ENCODE measurements around the gene SERPINB5.

Gene SERPINB5

GRCh38 chr18:63488160-63488559 is 11.4 kb downstream of the SERPINB5 start:
- Histone ChIP-seq H3K4me1 (ENCODE audit: control insufficient read depth, insufficient read depth, low read depth, low read length) (no peaks in the 10 kb centered on the region), H3K36me3 (ENCODE audit: control insufficient read depth in 1 of 2, insufficient read depth in 2 of 2, low read depth in 1 of 2, low read length in 2 of 2) (no peaks in the 10 kb centered on the region), H3K18ac (ENCODE audit: low read depth in 1 of 2, low read length in 2 of 2) (no peak overlapping the region), H3K9ac (ENCODE audit: low read length) (no peak overlapping the region), H3K79me1 (replicated peaks; ENCODE audit: low read length, poor library complexity, severe bottlenecking) (no peaks in the 10 kb centered on the region), H2AFZ (ENCODE audit: low read depth, low read length) (no peak overlapping the region), H3K14ac (ENCODE audit: low read length in 2 of 2) (no peak overlapping the region), H3K4ac (ENCODE audit: low read depth in 1 of 2, low read length in 2 of 2) (no peak overlapping the region), H4K91ac (ENCODE audit: low read length) (no peak overlapping the region), H3K4me2 (ENCODE audit: low read length, poor library complexity, severe bottlenecking) (no peak overlapping the region), H2BK120ac (ENCODE audit: low read depth, low read length) (no peak overlapping the region), H2BK5ac (ENCODE audit: low read depth, low read length, poor library complexity, severe bottlenecking) (no peak overlapping the region), H2BK12ac (ENCODE audit: low read length in 2 of 2) (no peak overlapping the region), H3K27me3 (ENCODE audit: control insufficient read depth in 1 of 2, insufficient read depth in 1 of 2, low read length in 2 of 2) (peaks cover 8 to 9% of the 10 kb centered on the region in 2 experiments), H3K27ac (ENCODE audit: low read length, poor library complexity, severe bottlenecking) (no peak overlapping the region), H3K23ac (ENCODE audit: low read length in 2 of 2) (no peak overlapping the region), H4K8ac (ENCODE audit: low read length) (no peak overlapping the region), H3K9me3 (ENCODE audit: control insufficient read depth, low read length) (no peaks in the 10 kb centered on the region), H2AK5ac (ENCODE audit: low read length, severe bottlenecking) (no peak overlapping the region), H2BK15ac (ENCODE audit: low read depth, poor library complexity, severe bottlenecking) (no peak overlapping the region), H3K4me3 (ENCODE audit: insufficient read depth in 1 of 2, low read depth in 1 of 2, low read length in 2 of 2) (no peak overlapping the region)
- 69% methylated on average over 2 of the region's 2 CpGs for WGBS
- no peak for DNase-seq

GRCh38 chr18:63492851-63493250 is 16.1 kb downstream of the SERPINB5 start:
- no peak overlapping the region for H3K4me2 ChIP-seq (ENCODE audit: low read length, poor library complexity, severe bottlenecking)
- no peak overlapping the region for H2AK5ac ChIP-seq (ENCODE audit: low read length, severe bottlenecking)
- no peak overlapping the region for H3K18ac ChIP-seq (ENCODE audit: low read depth in 1 of 2, low read length in 2 of 2)
- H4K91ac ChIP-seq (ENCODE audit: low read length), result no peak overlapping the region
- H3K4me1 ChIP-seq (ENCODE audit: control insufficient read depth, insufficient read depth, low read depth, low read length), result no peaks in the 10 kb centered on the region
- H3K14ac ChIP-seq (ENCODE audit: low read length in 2 of 2), result no peak overlapping the region
- H2BK12ac ChIP-seq (ENCODE audit: low read length in 2 of 2), result no peak overlapping the region
- H2BK120ac ChIP-seq (ENCODE audit: low read depth, low read length), result no peak overlapping the region
- WGBS, result 90% methylated on average over 3 of the region's 3 CpGs
- no peaks in the 10 kb centered on the region for H3K36me3 ChIP-seq (ENCODE audit: control insufficient read depth in 1 of 2, insufficient read depth in 2 of 2, low read depth in 1 of 2, low read length in 2 of 2)
- no peak for DNase-seq
- H3K9ac ChIP-seq (ENCODE audit: low read length), result no peak overlapping the region
- no peaks in the 10 kb centered on the region for H3K9me3 ChIP-seq (ENCODE audit: control insufficient read depth, low read length)
- no peak overlapping the region for H2BK15ac ChIP-seq (ENCODE audit: low read depth, poor library complexity, severe bottlenecking)
- no peak overlapping the region for H3K4me3 ChIP-seq (ENCODE audit: insufficient read depth in 1 of 2, low read depth in 1 of 2, low read length in 2 of 2)
- peaks cover 8% of the 10 kb centered on the region in 2 experiments for H3K27me3 ChIP-seq (ENCODE audit: control insufficient read depth in 1 of 2, insufficient read depth in 1 of 2, low read length in 2 of 2)
- H2AFZ ChIP-seq (ENCODE audit: low read depth, low read length), result no peak overlapping the region
- H4K8ac ChIP-seq (ENCODE audit: low read length), result no peak overlapping the region
- H3K27ac ChIP-seq (ENCODE audit: low read length, poor library complexity, severe bottlenecking), result no peak overlapping the region
- H3K79me1 ChIP-seq (replicated peaks; ENCODE audit: low read length, poor library complexity, severe bottlenecking), result no peaks in the 10 kb centered on the region
- no peak overlapping the region for H3K4ac ChIP-seq (ENCODE audit: low read depth in 1 of 2, low read length in 2 of 2)
- H2BK5ac ChIP-seq (ENCODE audit: low read depth, low read length, poor library complexity, severe bottlenecking), result no peak overlapping the region
- no peak overlapping the region for H3K23ac ChIP-seq (ENCODE audit: low read length in 2 of 2)

GRCh38 chr18:63495675-63496074 is 18.9 kb downstream of the SERPINB5 start:
- H3K18ac ChIP-seq (ENCODE audit: low read depth in 1 of 2, low read length in 2 of 2), result no peak overlapping the region

GRCh38 chr18:63505566-63506335 is 29.0 kb downstream of the SERPINB5 start:
- Histone ChIP-seq H3K27me3 (ENCODE audit: control insufficient read depth in 1 of 2, insufficient read depth in 1 of 2, low read length in 2 of 2) (peaks cover 0 to 4% of the 10 kb centered on the region in 2 experiments), H3K27ac (ENCODE audit: low read length, poor library complexity, severe bottlenecking) (no peak overlapping the region), H2AK5ac (ENCODE audit: low read length, severe bottlenecking) (no peak overlapping the region), H3K36me3 (ENCODE audit: control insufficient read depth in 1 of 2, insufficient read depth in 2 of 2, low read depth in 1 of 2, low read length in 2 of 2) (no peaks in the 10 kb centered on the region), H3K9me3 (ENCODE audit: control insufficient read depth, low read length) (no peaks in the 10 kb centered on the region), H2BK12ac (ENCODE audit: low read length in 2 of 2) (no peak overlapping the region), H3K9ac (ENCODE audit: low read length) (no peak overlapping the region), H3K4me1 (ENCODE audit: control insufficient read depth, insufficient read depth, low read depth, low read length) (no peaks in the 10 kb centered on the region), H2BK5ac (ENCODE audit: low read depth, low read length, poor library complexity, severe bottlenecking) (no peak overlapping the region), H3K4me2 (ENCODE audit: low read length, poor library complexity, severe bottlenecking) (no peak overlapping the region), H2BK120ac (ENCODE audit: low read depth, low read length) (no peak overlapping the region), H2AFZ (ENCODE audit: low read depth, low read length) (no peak overlapping the region), H3K18ac (ENCODE audit: low read depth in 1 of 2, low read length in 2 of 2) (no peak overlapping the region), H3K14ac (ENCODE audit: low read length in 2 of 2) (no peak overlapping the region), H3K4ac (ENCODE audit: low read depth in 1 of 2, low read length in 2 of 2) (no peak overlapping the region), H4K8ac (ENCODE audit: low read length) (no peak overlapping the region), H2BK15ac (ENCODE audit: low read depth, poor library complexity, severe bottlenecking) (no peak overlapping the region), H4K91ac (ENCODE audit: low read length) (no peak overlapping the region), H3K79me1 (replicated peaks; ENCODE audit: low read length, poor library complexity, severe bottlenecking) (no peaks in the 10 kb centered on the region), H3K4me3 (ENCODE audit: insufficient read depth in 1 of 2, low read depth in 1 of 2, low read length in 2 of 2) (no peak overlapping the region), H3K23ac (ENCODE audit: low read length in 2 of 2) (no peak overlapping the region)
- DNase-seq, result peak; percentile 39
- WGBS, result 0% methylated on average over 1 of the region's 2 CpGs

More at GRCh38 chr18:63495675-63496074, 18.9 kb downstream of the SERPINB5 start:
- Histone ChIP-seq H3K4me1 (ENCODE audit: control insufficient read depth, insufficient read depth, low read depth, low read length) (no peaks in the 10 kb centered on the region), H2BK120ac (ENCODE audit: low read depth, low read length) (no peak overlapping the region), H3K36me3 (ENCODE audit: control insufficient read depth in 1 of 2, insufficient read depth in 2 of 2, low read depth in 1 of 2, low read length in 2 of 2) (no peaks in the 10 kb centered on the region), H3K4me3 (ENCODE audit: insufficient read depth in 1 of 2, low read depth in 1 of 2, low read length in 2 of 2) (no peak overlapping the region), H2BK15ac (ENCODE audit: low read depth, poor library complexity, severe bottlenecking) (no peak overlapping the region), H2BK5ac (ENCODE audit: low read depth, low read length, poor library complexity, severe bottlenecking) (no peak overlapping the region), H3K9ac (ENCODE audit: low read length) (no peak overlapping the region), H3K14ac (ENCODE audit: low read length in 2 of 2) (no peak overlapping the region), H3K79me1 (replicated peaks; ENCODE audit: low read length, poor library complexity, severe bottlenecking) (no peaks in the 10 kb centered on the region), H4K91ac (ENCODE audit: low read length) (no peak overlapping the region), H2AFZ (ENCODE audit: low read depth, low read length) (no peak overlapping the region), H3K9me3 (ENCODE audit: control insufficient read depth, low read length) (no peaks in the 10 kb centered on the region), H2AK5ac (ENCODE audit: low read length, severe bottlenecking) (no peak overlapping the region), H3K27ac (ENCODE audit: low read length, poor library complexity, severe bottlenecking) (no peak overlapping the region), H2BK12ac (ENCODE audit: low read length in 2 of 2) (no peak overlapping the region), H3K27me3 (ENCODE audit: control insufficient read depth in 1 of 2, insufficient read depth in 1 of 2, low read length in 2 of 2) (peaks cover 4 to 8% of the 10 kb centered on the region in 2 experiments), H3K4ac (ENCODE audit: low read depth in 1 of 2, low read length in 2 of 2) (no peak overlapping the region), H3K23ac (ENCODE audit: low read length in 2 of 2) (no peak overlapping the region), H3K4me2 (ENCODE audit: low read length, poor library complexity, severe bottlenecking) (no peak overlapping the region), H4K8ac (ENCODE audit: low read length) (no peak overlapping the region)
- no CpG with 5 or more reads among the region's 2 CpGs for WGBS
- DNase-seq, result no peak
